ENCODE data around the gene ACSL6. TPM values are rescaled to one million over a fixed set of nuclear protein-coding genes. Genes with fewer than 3 reads are reported as not detected.

ACSL6 gene
- total RNA-seq, 1 experiment from 2014 or later, result 1.4 TPM

DNA sequence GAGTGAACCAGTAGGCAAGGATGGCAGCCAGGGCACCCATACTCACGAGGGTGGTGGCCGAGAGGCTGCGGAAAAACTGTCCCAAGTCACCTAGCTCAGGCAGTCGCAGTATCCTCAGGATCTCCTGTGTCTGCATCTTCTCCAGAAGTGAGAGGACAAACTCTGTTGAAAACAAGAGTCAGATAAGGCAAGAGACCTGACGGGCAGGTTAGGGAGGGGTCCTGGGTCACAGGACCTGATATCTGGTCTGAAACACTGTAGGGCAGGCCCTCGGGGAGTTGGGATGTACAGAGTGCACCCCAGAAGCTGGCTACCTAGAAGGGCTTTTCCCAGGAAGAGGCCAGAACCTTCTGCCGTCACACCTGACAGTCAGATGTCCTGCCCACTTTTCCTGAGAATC, 17.4 kb downstream of the ACSL6 start:
- no peak overlapping the region for H3K27ac Mint-ChIP-seq (ENCODE audit: unreplicated experiment)
- H3K4me3 Mint-ChIP-seq (ENCODE audit: unreplicated experiment), result no peak overlapping the region
- Histone ChIP-seq H3K4me1 (peaks cover 43% of the 10 kb centered on the region), H3K27me3 (replicated peaks; ENCODE audit: control insufficient read depth, insufficient read depth, low read length) (no peaks in the 10 kb centered on the region), H3K36me3 (ENCODE audit: control insufficient read depth, insufficient read depth, low read length) (no peaks in the 10 kb centered on the region), H3K4me3 (ENCODE audit: low read depth, low read length) (no peak overlapping the region), H3K9me3 (no peaks in the 10 kb centered on the region)
- DNase-seq, result no peak
- H3K27me3 Mint-ChIP-seq (ENCODE audit: insufficient read depth, unreplicated experiment), result no peaks in the 10 kb centered on the region
- peaks cover 19% of the 10 kb centered on the region for H3K4me1 Mint-ChIP-seq (ENCODE audit: low read depth, unreplicated experiment)
- intact Hi-C loops (cut with micrococcal nuclease; ENCODE audit: unreplicated experiment), result no loop called here
- H3K36me3 Mint-ChIP-seq (ENCODE audit: insufficient read depth, unreplicated experiment), result no peaks in the 10 kb centered on the region
- BruUV-seq (replicated peaks), result no TSS peak
- POLR2A ChIA-PET, result no interaction called here
- CTCF ChIA-PET, result interaction anchor here (1.3 kb wide), 1 partner anchor 14 kb away, joined by 4 read pairs; no protein-coding TSS in a partner anchor
- TF ChIP-seq, protein P1, sequence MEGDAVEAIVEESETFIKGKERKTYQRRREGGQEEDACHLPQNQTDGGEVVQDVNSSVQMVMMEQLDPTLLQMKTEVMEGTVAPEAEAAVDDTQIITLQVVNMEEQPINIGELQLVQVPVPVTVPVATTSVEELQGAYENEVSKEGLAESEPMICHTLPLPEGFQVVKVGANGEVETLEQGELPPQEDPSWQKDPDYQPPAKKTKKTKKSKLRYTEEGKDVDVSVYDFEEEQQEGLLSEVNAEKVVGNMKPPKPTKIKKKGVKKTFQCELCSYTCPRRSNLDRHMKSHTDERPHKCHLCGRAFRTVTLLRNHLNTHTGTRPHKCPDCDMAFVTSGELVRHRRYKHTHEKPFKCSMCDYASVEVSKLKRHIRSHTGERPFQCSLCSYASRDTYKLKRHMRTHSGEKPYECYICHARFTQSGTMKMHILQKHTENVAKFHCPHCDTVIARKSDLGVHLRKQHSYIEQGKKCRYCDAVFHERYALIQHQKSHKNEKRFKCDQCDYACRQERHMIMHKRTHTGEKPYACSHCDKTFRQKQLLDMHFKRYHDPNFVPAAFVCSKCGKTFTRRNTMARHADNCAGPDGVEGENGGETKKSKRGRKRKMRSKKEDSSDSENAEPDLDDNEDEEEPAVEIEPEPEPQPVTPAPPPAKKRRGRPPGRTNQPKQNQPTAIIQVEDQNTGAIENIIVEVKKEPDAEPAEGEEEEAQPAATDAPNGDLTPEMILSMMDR (IDR thresholded peaks at IDR 0.05; ENCODE audit: insufficient read depth in 1 of 2, low read depth in 1 of 2, low read length in 1 of 2, severe bottlenecking in 1 of 2, unreplicated experiment in 1 of 2), result no peak
- H3K9me3 Mint-ChIP-seq (ENCODE audit: unreplicated experiment), result no peaks in the 10 kb centered on the region

- no TSS peak for BruUV-seq (replicated peaks)
- Mint-ChIP-seq H3K27me3 (ENCODE audit: insufficient read depth, unreplicated experiment) (no peaks in the 10 kb centered on the region), H3K27ac (ENCODE audit: unreplicated experiment) (no peak overlapping the region), H3K9me3 (ENCODE audit: unreplicated experiment) (no peaks in the 10 kb centered on the region), H3K36me3 (ENCODE audit: insufficient read depth, unreplicated experiment) (no peaks in the 10 kb centered on the region), H3K4me3 (ENCODE audit: unreplicated experiment) (no peak overlapping the region), H3K4me1 (ENCODE audit: low read depth, unreplicated experiment) (peaks cover 15% of the 10 kb centered on the region)
- Histone ChIP-seq H3K27me3 (replicated peaks; ENCODE audit: control insufficient read depth, insufficient read depth, low read length) (no peaks in the 10 kb centered on the region), H3K9me3 (no peaks in the 10 kb centered on the region), H3K4me3 (ENCODE audit: low read depth, low read length) (no peak overlapping the region), H3K4me1 (peaks cover 39% of the 10 kb centered on the region), H3K36me3 (ENCODE audit: control insufficient read depth, insufficient read depth, low read length) (no peaks in the 10 kb centered on the region)
- CTCF ChIA-PET, result interaction anchor here (1.3 kb wide), 1 partner anchor 14 kb away, joined by 4 read pairs; no protein-coding TSS in a partner anchor
- no peak for DNase-seq
- POLR2A ChIA-PET, result no interaction called here
- TF ChIP-seq, protein P1 (IDR thresholded peaks at IDR 0.05; ENCODE audit: insufficient read depth in 1 of 2, low read depth in 1 of 2, low read length in 1 of 2, severe bottlenecking in 1 of 2, unreplicated experiment in 1 of 2), result no peak
- intact Hi-C loops (cut with micrococcal nuclease; ENCODE audit: unreplicated experiment), result no loop called here
These were observed 17.8 kb downstream of the ACSL6 start for GRCh38 chr5:131993676-131994075.

DNA sequence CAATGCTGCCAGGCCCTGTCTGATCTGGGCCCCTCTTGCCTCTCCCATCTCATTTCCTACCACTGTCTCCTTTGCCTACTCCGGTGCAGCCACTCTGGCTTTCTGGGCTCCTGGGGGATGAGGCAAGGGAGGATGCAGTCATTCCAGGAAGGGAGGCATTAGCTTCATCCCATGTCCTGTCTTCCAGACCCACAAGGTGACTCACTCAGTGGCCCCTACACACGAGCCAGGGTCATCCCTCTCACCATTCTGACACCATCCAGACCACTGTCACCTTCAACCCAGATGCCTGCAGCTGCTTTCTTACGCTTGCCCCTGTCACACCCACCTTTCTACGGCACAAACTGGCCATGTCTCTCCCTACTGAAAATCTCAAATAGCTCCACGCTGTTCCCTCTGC, 19.1 kb downstream of the ACSL6 start:
- H3K4me3 Mint-ChIP-seq (ENCODE audit: unreplicated experiment), result no peak overlapping the region
- no peaks in the 10 kb centered on the region for H3K36me3 ChIP-seq (ENCODE audit: control insufficient read depth, insufficient read depth, low read length)
- ChIA-PET POLR2A (no interaction called here), CTCF (interaction anchor here (0.7 kb wide), 1 partner anchor 110 kb away, joined by 3 read pairs; no protein-coding TSS in a partner anchor)
- H3K9me3 Mint-ChIP-seq (ENCODE audit: unreplicated experiment), result no peaks in the 10 kb centered on the region
- H3K4me3 ChIP-seq (ENCODE audit: low read depth, low read length), result no peak overlapping the region
- peaks cover 12% of the 10 kb centered on the region for H3K4me1 Mint-ChIP-seq (ENCODE audit: low read depth, unreplicated experiment)
- TF ChIP-seq, protein P1 (IDR thresholded peaks at IDR 0.05; ENCODE audit: insufficient read depth in 1 of 2, low read depth in 1 of 2, low read length in 1 of 2, severe bottlenecking in 1 of 2, unreplicated experiment in 1 of 2), result no peak
- no peaks in the 10 kb centered on the region for H3K36me3 Mint-ChIP-seq (ENCODE audit: insufficient read depth, unreplicated experiment)
- DNase-seq, result no peak
- peaks cover 26% of the 10 kb centered on the region for H3K4me1 ChIP-seq
- H3K9me3 ChIP-seq, result no peaks in the 10 kb centered on the region
- intact Hi-C loops (cut with micrococcal nuclease; ENCODE audit: unreplicated experiment), result no loop called here
- BruUV-seq (replicated peaks), result no TSS peak
- H3K27me3 ChIP-seq (replicated peaks; ENCODE audit: control insufficient read depth, insufficient read depth, low read length), result no peaks in the 10 kb centered on the region
- no peaks in the 10 kb centered on the region for H3K27me3 Mint-ChIP-seq (ENCODE audit: insufficient read depth, unreplicated experiment)
- H3K27ac Mint-ChIP-seq (ENCODE audit: unreplicated experiment), result no peak overlapping the region
